GM19193 (cell line): Measurements from ENCODE around the gene HDAC4.

Experiments
- POLR2A ChIP-seq: IDR thresholded peaks from 4 replicates; pipeline ENCODE4 v1.6.1; 2011; ENCODE audit not compliant: insufficient read depth, insufficient read length; ENCODE audit errors: extremely low read depth

Gene HDAC4

DNA sequence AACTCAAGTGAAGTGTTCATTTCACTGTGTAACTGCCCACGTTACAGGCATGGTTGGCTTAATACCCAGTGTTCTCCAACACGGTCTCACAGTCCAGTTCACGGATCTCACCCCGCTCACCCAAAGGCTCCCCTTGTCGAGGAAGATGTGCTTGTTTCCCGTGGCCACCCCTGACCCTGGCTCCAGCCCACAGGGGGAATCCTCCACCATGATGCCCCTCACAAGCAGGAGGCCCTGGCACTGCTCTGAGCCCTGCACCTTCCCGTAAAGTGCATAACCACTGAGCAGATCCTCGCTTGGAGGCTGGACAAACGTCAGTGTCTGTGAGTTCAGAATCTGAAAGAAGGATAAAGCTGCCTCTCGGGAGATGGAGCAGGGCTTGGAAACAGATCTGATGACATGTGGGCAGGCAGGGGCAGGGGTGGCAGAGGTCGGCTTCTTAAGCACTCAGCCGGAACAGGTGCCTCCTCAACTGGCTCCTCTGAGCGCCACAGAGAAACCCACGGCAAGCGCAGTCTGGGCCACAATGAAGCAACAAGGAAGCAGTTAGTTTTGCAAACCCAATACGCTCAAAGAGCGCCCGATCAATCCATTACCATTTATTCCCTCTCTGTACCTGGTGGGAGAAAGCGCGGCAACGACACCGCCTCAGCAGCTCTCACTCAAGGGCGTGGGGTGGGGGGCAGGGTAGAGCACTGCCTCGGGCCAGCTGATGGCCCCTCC is 17.6 kb downstream of the HDAC4 start:
- no peak for TF ChIP-seq POLR2A

GRCh38 chr2:239382384-239382880 is 18.4 kb downstream of the HDAC4 start:
- no peak for TF ChIP-seq POLR2A

GRCh38 chr2:239381709-239382134 is 19.1 kb downstream of the HDAC4 start:
- no peak for TF ChIP-seq POLR2A

DNA sequence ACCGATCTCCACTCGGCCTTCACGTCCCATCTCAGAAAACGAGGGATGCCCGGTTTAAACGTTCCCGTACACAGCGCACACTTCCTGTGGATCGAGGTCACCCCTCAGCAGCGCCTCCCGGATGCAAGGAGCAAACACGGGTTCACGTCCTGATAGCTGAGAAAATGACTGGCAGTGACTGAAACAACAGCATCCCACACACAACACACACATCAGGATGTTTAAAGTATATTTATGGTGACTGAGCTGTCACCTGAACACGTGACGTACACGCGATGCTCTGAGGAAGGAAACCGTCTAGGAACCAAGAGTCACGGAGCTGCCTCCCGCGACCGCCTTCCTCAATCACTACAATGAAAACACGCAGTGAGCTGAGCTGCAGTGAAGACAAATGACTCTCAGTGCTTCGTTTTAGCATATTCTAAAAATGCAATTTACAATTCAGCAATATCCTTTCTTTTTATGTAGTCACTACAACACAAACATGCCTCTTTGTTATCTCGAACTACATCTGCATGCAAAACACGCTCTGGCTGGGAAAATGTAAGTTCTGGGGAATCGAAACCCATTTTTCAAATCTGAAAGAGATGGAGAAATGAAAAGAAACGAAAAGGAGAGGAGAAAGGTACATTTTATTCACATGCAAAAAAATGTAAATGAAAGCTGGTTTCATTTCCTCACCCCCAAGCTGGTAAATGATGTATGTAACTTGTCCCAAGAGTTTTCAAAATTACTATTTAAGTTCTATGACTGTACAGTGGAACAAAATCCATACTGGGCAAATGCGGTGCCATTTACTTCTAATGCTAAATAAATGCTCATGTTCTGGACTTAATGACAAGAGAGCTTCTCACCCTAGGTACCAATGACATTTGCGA is 19.8 kb downstream of the HDAC4 start:
- TF ChIP-seq POLR2A: no peak

DNA sequence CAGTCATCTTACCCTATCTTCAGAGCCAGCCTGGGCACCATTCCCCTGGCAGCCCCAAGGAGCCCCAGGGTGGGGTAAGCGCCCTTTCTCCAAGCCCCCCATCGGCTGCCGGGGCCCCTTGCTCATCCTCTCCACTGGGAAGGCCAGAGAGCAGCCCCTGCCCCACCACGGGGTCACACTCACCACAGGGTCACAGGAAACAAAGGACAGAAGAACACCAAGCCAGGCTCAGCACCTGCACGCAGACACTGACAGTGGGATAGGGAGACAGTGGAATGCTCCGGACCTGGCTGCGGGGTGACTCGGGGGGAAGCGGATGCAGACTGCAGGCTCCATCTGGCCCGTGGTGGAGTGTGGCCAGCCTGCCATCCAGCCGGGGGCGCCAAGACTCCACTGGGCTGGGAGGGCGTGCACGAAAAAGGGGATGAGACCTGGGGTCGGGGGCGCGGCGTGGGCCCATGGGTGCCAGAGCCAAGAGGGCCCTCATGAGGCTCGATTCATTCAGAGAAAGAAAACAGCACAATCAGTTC is 21.1 kb downstream of the HDAC4 start:
- TF ChIP-seq POLR2A: no peak

DNA sequence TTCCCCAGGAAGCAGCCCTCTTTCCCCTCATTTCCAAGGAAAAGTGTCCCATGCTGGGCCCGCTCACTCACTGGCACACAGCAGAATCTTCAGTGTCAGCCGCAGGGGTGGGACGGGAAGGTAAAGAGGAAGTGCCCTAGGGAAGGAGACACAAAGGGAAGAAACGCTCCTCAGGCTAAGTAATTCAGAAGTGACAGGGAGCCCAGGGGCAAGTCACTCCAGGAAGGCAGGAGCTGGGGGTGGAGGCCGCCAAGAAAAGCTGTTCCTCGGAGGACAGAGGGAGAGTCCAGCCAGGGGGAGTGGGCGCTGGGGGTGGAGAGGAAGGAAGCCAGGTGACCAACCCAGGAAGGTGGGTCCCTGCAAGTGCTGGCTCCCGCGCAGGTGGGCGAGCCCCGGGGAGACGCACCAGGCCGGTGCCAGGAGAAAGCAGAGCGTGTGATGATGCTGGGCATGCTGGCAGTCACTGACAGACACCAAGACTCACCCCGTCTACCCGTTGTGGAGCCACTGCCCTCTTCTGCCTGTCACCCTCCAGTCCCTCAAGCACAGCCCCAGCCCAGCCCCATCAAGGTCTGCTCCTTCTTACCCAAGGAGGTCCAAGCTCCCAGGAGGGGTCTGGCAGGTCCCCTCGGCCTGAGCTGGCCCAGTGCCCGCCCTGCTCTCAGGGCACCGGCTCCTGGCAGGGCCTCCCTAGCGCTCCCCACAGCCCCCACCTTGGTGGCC is 21.7 kb downstream of the HDAC4 start:
- no peak for TF ChIP-seq POLR2A

GRCh38 chr2:239378021-239378917 is 22.6 kb downstream of the HDAC4 start:
- no peak for TF ChIP-seq POLR2A

DNA sequence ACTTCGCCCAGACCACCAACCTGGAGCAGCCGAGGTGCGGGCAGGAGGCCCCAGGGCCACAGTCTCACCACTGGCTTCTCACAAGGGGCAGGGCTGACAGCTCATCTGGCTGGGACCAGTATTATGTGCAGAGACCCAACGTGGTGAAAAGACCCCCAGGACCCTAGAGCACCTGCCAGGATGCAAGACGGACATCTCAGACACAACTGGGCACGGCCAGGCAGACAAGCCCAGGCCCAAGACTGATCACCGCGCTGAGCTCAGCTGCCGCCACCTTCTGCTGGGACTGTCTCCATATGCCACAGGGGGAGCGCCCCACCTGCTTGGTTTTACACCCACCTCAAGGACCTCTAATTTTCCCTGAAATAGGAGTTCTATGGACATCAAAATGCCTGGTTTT is 23.2 kb downstream of the HDAC4 start:
- no peak for TF ChIP-seq POLR2A

DNA sequence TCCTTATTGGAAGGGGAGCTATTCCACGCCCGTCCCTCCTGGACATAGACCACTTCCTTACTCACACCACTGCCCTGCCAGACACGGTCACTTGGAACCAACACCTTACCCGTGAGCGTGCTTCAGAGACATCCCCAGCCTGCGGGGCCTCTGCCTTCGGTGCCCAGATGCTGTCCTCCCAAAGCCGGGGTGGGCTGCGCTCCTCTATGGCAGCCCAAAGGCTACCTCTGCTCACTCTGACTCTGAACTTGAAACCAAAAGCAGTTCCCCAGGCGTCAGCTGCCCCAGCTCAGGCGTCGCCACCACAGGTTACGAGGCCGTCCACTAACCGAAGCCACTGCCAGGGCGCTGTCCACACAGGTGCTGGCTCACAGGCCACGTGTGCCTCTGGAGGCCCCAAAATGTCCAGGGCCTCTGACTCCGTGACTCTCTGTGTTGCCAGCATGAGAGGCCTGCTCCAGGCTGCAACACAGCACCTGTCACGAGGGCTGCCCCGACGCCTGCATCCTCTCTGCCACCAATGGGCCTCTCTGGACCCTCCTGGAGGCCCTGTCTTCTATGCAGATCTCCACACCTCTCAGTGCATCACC is 23.8 kb downstream of the HDAC4 start:
- TF ChIP-seq POLR2A: no peak

DNA sequence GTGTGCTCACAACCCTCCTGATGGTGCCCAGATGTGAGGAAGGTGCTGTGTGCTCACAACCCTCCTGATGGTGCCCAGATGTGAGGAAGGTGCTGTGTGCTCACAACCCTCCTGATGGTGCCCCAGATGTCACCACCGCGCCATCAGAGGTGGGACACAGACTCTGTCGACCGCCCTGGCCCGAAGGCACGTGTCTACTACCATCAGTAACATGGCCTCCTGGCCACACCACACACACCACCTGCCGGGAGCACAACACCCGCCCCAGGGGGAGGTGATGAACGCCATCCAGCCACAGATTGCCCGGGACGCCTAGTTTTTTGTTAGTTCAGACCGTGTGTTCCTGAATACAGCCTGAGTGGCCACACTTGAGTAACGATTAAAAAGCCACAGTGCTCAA is 24.5 kb downstream of the HDAC4 start:
- TF ChIP-seq POLR2A: no peak

- TF ChIP-seq POLR2A: no peak
Measured at GRCh38 chr2:239375278-239376061, 25.4 kb downstream of the HDAC4 start.

DNA sequence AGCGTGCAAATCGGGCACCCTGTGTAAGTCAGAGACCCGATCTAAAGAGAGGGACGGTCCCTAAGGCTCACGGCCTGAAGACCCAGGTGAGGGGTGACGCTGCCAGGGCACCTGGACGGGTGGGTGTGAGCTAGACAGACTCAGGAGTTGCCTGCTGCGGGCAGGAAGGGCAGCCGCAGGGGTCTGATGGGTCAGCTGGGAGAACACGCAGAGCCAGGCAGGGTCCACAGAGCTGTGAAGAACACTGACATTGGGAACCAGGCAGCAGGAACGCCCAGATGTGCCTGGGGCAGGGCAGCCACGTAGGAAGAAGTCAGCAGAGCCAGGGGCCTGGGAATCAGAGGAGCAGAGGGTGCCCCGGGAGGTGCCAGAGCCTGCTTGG is 25.9 kb downstream of the HDAC4 start:
- no peak for TF ChIP-seq POLR2A

- no peak for TF ChIP-seq POLR2A
Measured at GRCh38 chr2:239372835-239373234, 28.0 kb downstream of the HDAC4 start.
